Hepatocyte (in vitro differentiated cells): ENCODE results near the gene CHIT1. TPM values are rescaled to one million over a fixed set of nuclear protein-coding genes. Genes with fewer than 3 reads are reported as not detected.

Experiments
- DNase-seq: peaks from one replicate; pipeline ENCODE4 v3.0.0-alpha.2; 2016; ENCODE audit warnings: low spot score
- H2AFZ ChIP-seq: fragments of 200-600 bp; sonication (generic); 2 replicates; pipeline ENCODE4 v1.6.0; 2016; ENCODE audit warnings: antibody characterized with exemption, mild to moderate bottlenecking
- H3K27ac ChIP-seq: fragments of 200-600 bp; sonication (generic); 2 replicates; pipeline ENCODE4 v1.5.1; 2016; ENCODE audit warnings: mild to moderate bottlenecking
- H3K27me3 ChIP-seq: fragments of 200-600 bp; sonication (generic); 2 replicates; pipeline ENCODE4 v1.6.1; 2016
- H3K36me3 ChIP-seq: fragments of 200-600 bp; sonication (generic); replicated peaks from 2 replicates; pipeline ENCODE4 v1.5.1; 2016; ENCODE audit warnings: low read depth; ENCODE audit not compliant: insufficient read depth
- H3K4me1 ChIP-seq: fragments of 200-600 bp; sonication (generic); 2 replicates; pipeline ENCODE4 v1.5.1; 2016; ENCODE audit warnings: mild to moderate bottlenecking, moderate library complexity; ENCODE audit not compliant: insufficient read depth
- H3K4me2 ChIP-seq: fragments of 200-600 bp; sonication (generic); 2 replicates; pipeline ENCODE4 v1.6.0; 2016
- H3K4me3 ChIP-seq: fragments of 200-600 bp; sonication (generic); 2 replicates; pipeline ENCODE4 v1.5.1; 2016; ENCODE audit warnings: mild to moderate bottlenecking
- H3K79me2 ChIP-seq: fragments of 200-600 bp; sonication (generic); 2 replicates; pipeline ENCODE4 v1.6.0; 2017; ENCODE audit warnings: mild to moderate bottlenecking
- H3K9me2 ChIP-seq: fragments of 200-600 bp; sonication (generic); replicated peaks from 2 replicates; pipeline ENCODE4 v1.6.0; 2017; ENCODE audit warnings: mild to moderate bottlenecking; ENCODE audit not compliant: insufficient read depth
- H3K9me3 ChIP-seq: fragments of 200-600 bp; sonication (generic); 2 replicates; pipeline ENCODE4 v1.5.1; 2016; ENCODE audit warnings: low read depth, mild to moderate bottlenecking
- H4K20me1 ChIP-seq: fragments of 200-600 bp; sonication (generic); 2 replicates; pipeline ENCODE4 v1.6.0; 2016; ENCODE audit warnings: mild to moderate bottlenecking; ENCODE audit not compliant: insufficient read depth, poor library complexity, severe bottlenecking
- CTCF ChIP-seq: fragments of 200-600 bp; sonication (generic); IDR thresholded peaks from 2 replicates; pipeline ENCODE4 v1.5.1; 2016; ENCODE audit warnings: antibody characterized with exemption, mild to moderate bottlenecking; ENCODE audit not compliant: poor library complexity
- EZH2 ChIP-seq: fragments of 200-600 bp; sonication (generic); IDR thresholded peaks from 2 replicates; pipeline ENCODE4 v1.6.1; 2016; ENCODE audit warnings: antibody characterized with exemption, mild to moderate bottlenecking, borderline replicate concordance
- EZH2phosphoT487 ChIP-seq: fragments of 200-600 bp; sonication (generic); IDR thresholded peaks from one replicate; pipeline ENCODE4 v1.6.1; 2018; ENCODE audit warnings: antibody characterized with exemption, mild to moderate bottlenecking, low read depth, moderate library complexity; ENCODE audit not compliant: unreplicated experiment, severe bottlenecking
- WGBS: methylation state at CpG from one replicate; pipeline ENCODE4 v1.1.6; 2016; ENCODE audit warnings: low lambda C conversion rate; ENCODE audit errors: missing lambda C conversion rate; 5-methylcytosine and 5-hydroxymethylcytosine counted together
- polyA plus RNA-seq: library from polyadenylated mRNA; unstranded; fragments of >200 nt; fragmentation: Nextera tagmentation; extraction: Ambion mirVana; gene quantifications from 2 replicates; pipeline ENCODE4 v1.2.1, GENCODE V29; 2016
- total RNA-seq: library from RNA; depleted of rRNA; stranded (reverse); fragments of >200 nt; gene quantifications from 2 replicates; pipeline ENCODE4 v1.2.3, GENCODE V29; 2014

CHIT1 gene
- total and polyA plus RNA-seq, 2 experiments from 2014 or later: 0.93 to 1.1 TPM

- Histone ChIP-seq H3K4me1 (peaks cover 14% of the 10 kb centered on the region), H3K79me2 (no peaks in the 10 kb centered on the region), H3K9me2 (no peaks in the 10 kb centered on the region), H3K27me3 (no peaks in the 10 kb centered on the region), H3K27ac (no peak overlapping the region), H3K4me3 (no peak overlapping the region), H2AFZ (no peak overlapping the region), H3K4me2 (no peak overlapping the region), H3K36me3 (no peaks in the 10 kb centered on the region), H3K9me3 (no peaks in the 10 kb centered on the region), H4K20me1 (no peaks in the 10 kb centered on the region)
- DNase-seq: no peak
- TF ChIP-seq EZH2phosphoT487 (no peak), CTCF (no peak), EZH2 (no peak)
- 98% methylated on average over 2 of the region's 2 CpGs for WGBS
These were observed 38.5 kb downstream of the CHIT1 start for GRCh38 chr1:203190949-203191348.

- no peak overlapping the region for H3K27ac ChIP-seq
- no peak overlapping the region for H3K4me2 ChIP-seq
- TF ChIP-seq EZH2phosphoT487 (no peak), EZH2 (no peak), CTCF (no peak)
- no peaks in the 10 kb centered on the region for H3K9me3 ChIP-seq
- no peaks in the 10 kb centered on the region for H3K79me2 ChIP-seq
- no peak overlapping the region for H3K4me3 ChIP-seq
- 73% methylated on average over 7 of the region's 7 CpGs for WGBS
- DNase-seq: no peak
- no peaks in the 10 kb centered on the region for H3K36me3 ChIP-seq
- no peak overlapping the region for H2AFZ ChIP-seq
- no peaks in the 10 kb centered on the region for H3K27me3 ChIP-seq
- no peaks in the 10 kb centered on the region for H3K9me2 ChIP-seq
- H3K4me1 ChIP-seq: peaks cover 14% of the 10 kb centered on the region
- H4K20me1 ChIP-seq: no peaks in the 10 kb centered on the region
These were observed 39.5 kb downstream of the CHIT1 start for GRCh38 chr1:203189951-203190352.

- Histone ChIP-seq H3K27ac (no peak overlapping the region), H3K9me3 (no peaks in the 10 kb centered on the region), H3K36me3 (no peaks in the 10 kb centered on the region), H2AFZ (no peak overlapping the region), H3K27me3 (no peaks in the 10 kb centered on the region), H3K4me2 (no peak overlapping the region), H3K4me1 (peaks cover 14% of the 10 kb centered on the region), H4K20me1 (no peaks in the 10 kb centered on the region), H3K79me2 (no peaks in the 10 kb centered on the region), H3K9me2 (no peaks in the 10 kb centered on the region), H3K4me3 (no peak overlapping the region)
- DNase-seq: no peak
- no peak for TF ChIP-seq CTCF
- no peak for TF ChIP-seq EZH2phosphoT487
- no peak for TF ChIP-seq EZH2
- 52% methylated on average over 4 of the region's 4 CpGs for WGBS
These were observed 40.7 kb downstream of the CHIT1 start for GRCh38 chr1:203188686-203189232.
